ENCODE data around the gene HABP4. TPM values are rescaled to one million over a fixed set of nuclear protein-coding genes. Genes with fewer than 3 reads are reported as not detected.
A peak's percentile ranks its signal among the peaks of the same experiment; 100 is the strongest.

Gene HABP4
- total RNA-seq, 4 donors from 2014 or later: 0.80 to 12.4 (median 2.7) TPM

DNA sequence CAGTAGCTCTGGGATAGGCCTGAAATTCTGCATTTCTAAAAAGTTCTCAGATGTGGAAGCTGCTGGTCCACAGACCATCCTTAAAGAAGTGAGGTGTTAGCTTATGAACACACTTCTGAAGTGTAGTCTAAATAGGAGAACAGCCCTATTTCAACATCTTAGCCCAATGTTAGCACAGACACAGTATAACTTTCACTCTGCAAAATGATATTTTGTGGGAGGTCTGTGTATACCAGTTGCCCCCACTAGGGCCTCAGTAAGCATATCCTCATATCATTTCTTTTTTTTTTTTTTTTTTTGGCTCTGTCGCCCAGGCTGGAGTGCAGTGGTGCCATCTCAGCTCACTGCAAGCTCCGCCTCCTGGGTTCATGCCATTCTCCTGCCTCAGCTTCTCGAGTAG is 7.5 kb upstream of the HABP4 start:
- Histone ChIP-seq H3K9me3 (no peaks in the 10 kb centered on the region), H3K27me3 (no peaks in the 10 kb centered on the region), H3K4me1 (no peaks in the 10 kb centered on the region), H3K27ac (no peak overlapping the region), H3K36me3 (no peaks in the 10 kb centered on the region), H3K4me3 (no peak overlapping the region)
- intact Hi-C loops (cut with DNase I): no loop called here
- WGBS, 2 donors: 92 to 93% methylated on average over 2 to 3 of the region's 3 CpGs
- TF ChIP-seq, protein P1, sequence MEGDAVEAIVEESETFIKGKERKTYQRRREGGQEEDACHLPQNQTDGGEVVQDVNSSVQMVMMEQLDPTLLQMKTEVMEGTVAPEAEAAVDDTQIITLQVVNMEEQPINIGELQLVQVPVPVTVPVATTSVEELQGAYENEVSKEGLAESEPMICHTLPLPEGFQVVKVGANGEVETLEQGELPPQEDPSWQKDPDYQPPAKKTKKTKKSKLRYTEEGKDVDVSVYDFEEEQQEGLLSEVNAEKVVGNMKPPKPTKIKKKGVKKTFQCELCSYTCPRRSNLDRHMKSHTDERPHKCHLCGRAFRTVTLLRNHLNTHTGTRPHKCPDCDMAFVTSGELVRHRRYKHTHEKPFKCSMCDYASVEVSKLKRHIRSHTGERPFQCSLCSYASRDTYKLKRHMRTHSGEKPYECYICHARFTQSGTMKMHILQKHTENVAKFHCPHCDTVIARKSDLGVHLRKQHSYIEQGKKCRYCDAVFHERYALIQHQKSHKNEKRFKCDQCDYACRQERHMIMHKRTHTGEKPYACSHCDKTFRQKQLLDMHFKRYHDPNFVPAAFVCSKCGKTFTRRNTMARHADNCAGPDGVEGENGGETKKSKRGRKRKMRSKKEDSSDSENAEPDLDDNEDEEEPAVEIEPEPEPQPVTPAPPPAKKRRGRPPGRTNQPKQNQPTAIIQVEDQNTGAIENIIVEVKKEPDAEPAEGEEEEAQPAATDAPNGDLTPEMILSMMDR (IDR thresholded peaks at IDR 0.05): no peak
- no peak for TF ChIP-seq POLR2A (IDR thresholded peaks at IDR 0.05)
- DNase-seq: no peak

DNA sequence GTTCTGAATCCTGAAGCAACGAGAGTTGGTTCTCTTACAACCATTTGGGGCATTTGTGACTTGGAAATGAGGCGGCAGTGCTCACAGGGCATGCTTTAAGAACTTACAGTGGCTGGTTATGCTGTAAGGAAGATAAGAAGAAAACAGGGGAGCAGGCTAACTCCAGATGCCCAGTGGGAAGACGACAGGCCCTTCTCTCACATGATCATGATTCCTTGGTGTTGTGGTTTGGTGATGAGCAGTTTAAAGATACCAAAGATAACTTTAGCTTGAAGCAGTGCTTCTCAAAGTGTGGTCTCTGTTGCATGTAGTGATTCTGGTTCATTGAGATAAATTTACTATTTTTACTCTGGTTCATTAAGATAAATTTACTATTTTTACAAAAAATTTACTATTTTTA is 2.6 kb upstream of the HABP4 start:
- no peak overlapping the region for H3K4me3 ChIP-seq
- peaks cover 0 to 7% (median 0%) of the 10 kb centered on the region in 4 donors for H3K27me3 ChIP-seq
- H3K4me1 ChIP-seq: peaks cover 4 to 21% (median 14%) of the 10 kb centered on the region in 3 donors
- intact Hi-C loops (cut with DNase I): no loop called here
- no peaks in the 10 kb centered on the region for H3K9me3 ChIP-seq
- no peak overlapping the region for H3K27ac ChIP-seq
- WGBS, 2 donors: 64 to 73% methylated on average over 3 of the region's 3 CpGs
- no peaks in the 10 kb centered on the region for H3K36me3 ChIP-seq
- no peak for DNase-seq
- TF ChIP-seq, protein P1 (IDR thresholded peaks at IDR 0.05): no peak
- TF ChIP-seq POLR2A (IDR thresholded peaks at IDR 0.05): no peak

DNA sequence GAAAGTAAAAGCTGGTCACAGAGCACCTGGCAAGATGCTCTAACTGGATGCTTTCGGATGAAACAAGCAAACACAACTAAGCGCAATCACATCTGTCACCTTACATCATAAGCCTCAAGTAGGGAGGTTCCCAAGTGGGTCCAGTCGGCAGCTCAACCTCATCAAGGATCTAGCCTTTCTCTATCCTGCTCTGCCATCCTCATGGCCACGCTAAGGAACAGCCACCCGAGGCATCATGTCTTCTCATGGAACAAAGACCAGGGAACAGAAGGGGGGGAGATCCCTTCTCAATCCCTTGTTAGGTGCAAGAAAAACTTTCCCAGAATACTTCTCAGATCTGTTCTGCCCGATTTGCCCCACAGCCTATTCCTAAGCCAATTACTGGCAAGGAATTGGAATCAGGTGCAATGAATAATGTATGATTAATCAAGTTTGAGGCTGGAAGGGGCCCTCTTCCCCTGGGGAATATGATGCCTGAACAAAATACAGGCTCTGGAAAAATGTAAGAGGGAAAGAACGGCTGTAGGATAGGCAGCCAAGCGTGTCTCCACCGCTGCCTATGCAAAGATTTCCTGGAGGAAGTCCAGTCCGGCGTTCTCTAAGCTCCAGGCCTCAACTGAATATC is 1.3 kb upstream of the HABP4 start:
- no peak for TF ChIP-seq POLR2A (IDR thresholded peaks at IDR 0.05)
- TF ChIP-seq, protein P1 (IDR thresholded peaks at IDR 0.05): no peak
- H3K36me3 ChIP-seq: no peaks in the 10 kb centered on the region
- no peak for DNase-seq
- no peak overlapping the region for H3K4me3 ChIP-seq
- H3K27me3 ChIP-seq: peaks cover 0 to 7% (median 0%) of the 10 kb centered on the region in 4 donors
- no peaks in the 10 kb centered on the region for H3K9me3 ChIP-seq
- intact Hi-C loops (cut with DNase I): no loop called here
- H3K4me1 ChIP-seq: peaks cover 4 to 28% (median 14%) of the 10 kb centered on the region in 3 donors
- no peak overlapping the region for H3K27ac ChIP-seq
- WGBS, 2 donors: 58 to 77% methylated on average over 10 of the region's 11 CpGs

DNA sequence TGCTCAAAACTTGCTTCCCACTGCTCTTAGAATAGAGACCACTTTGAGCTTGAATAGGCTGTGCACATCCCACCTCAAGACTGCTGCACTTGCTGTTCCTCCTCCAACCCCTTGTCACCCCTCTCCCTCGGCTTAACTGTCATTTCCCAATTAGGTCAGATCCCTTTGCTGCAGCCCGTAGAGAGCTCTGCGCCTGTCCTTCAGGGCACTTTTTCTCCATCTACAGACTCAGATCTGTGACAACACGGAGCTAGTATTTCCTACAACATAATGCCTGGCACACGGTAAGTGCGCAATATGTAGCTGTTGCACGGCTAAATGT is 485 bp upstream of the HABP4 start:
- intact Hi-C loops (cut with DNase I): no loop called here
- Histone ChIP-seq H3K36me3 (no peaks in the 10 kb centered on the region), H3K27me3 (peaks cover 0 to 7% (median 0%) of the 10 kb centered on the region in 4 donors), H3K4me3 (peak overlapping the region; percentile 68 to 94 (median 72)), H3K9me3 (no peaks in the 10 kb centered on the region), H3K27ac (peak overlapping the region; percentile 72 to 95 (median 90)), H3K4me1 (peaks cover 4 to 30% (median 14%) of the 10 kb centered on the region in 3 donors)
- TF ChIP-seq, protein P1 (IDR thresholded peaks at IDR 0.05): no peak
- TF ChIP-seq POLR2A (IDR thresholded peaks at IDR 0.05): no peak
- 0 to 2% methylated on average over 5 to 6 of the region's 7 CpGs for WGBS, 2 donors
- no peak for DNase-seq

DNA sequence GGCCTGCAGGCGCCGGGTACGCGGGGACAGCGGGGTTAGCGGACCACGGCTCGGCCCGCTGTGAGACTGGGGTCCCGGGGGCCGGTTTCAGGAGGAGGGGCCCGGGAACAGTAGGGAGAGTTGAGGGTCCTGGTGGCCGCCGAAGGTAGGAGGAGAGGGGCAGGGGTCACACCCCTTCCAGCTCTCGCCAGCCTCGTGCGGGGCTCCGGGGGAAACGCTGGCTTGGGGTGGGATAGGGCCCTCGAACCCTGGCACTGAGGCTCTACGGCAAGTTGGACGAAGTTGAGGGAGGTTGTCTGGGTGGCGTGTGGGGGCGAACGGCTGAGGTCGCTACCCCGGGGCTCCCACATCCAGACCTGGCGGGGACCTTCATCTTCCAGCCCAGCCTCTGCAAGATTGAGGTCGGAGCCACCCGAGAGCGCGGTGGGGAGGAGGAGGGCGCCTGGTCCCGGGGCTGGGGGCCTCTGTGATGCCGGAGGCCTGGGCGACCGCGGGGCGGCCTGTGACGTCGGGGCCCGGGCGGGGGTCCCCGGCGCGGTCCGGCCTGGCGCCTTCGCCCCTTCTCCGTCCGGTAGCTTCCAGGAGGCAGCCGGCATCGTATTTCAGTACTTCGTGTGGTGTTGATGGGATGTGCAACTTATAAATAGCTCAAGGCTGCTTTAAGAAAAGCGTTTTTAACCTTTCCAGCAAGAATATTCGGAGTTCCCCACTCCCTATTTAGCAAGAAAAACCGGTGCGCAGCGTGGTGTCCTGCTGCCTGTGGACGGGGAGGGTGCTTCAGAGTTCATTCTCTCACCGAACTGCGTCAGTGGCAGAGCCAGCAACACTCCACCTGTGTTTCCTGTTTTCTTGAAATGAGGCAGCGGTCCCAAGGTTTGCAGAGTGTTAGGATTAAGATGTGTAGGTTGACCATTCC is 902 bp downstream of the HABP4 start:
- no peaks in the 10 kb centered on the region for H3K9me3 ChIP-seq
- TF ChIP-seq, protein P1 (IDR thresholded peaks at IDR 0.05): no peak
- TF ChIP-seq POLR2A (IDR thresholded peaks at IDR 0.05): peak in 1 of 4 donors; percentile 27
- H3K4me1 ChIP-seq: peaks cover 4 to 30% (median 14%) of the 10 kb centered on the region in 3 donors
- H3K36me3 ChIP-seq: no peaks in the 10 kb centered on the region
- 1 to 3% methylated on average over 13 to 29 of the region's 63 CpGs for WGBS, 2 donors
- peak overlapping the region; percentile 84 to 95 (median 90) for H3K27ac ChIP-seq
- peaks cover 0 to 7% (median 0%) of the 10 kb centered on the region in 4 donors for H3K27me3 ChIP-seq
- peak overlapping the region; percentile 68 to 94 (median 72) for H3K4me3 ChIP-seq
- intact Hi-C loops (cut with DNase I): loop anchor here (10.0 kb wide), 1 partner anchor 124 kb away; no protein-coding TSS in a partner anchor
- no peak for DNase-seq

Data from esophagus squamous epithelium (tissue), 5 donors.